Esophagus squamous epithelium (tissue), 4 donors: ENCODE results near the gene PIEZO1.

ENCODE experiments used
- POLR2A ChIP-seq, 4 donors: fragments of 450-650 bp; IDR thresholded peaks; one replicate each; pipeline ENCODE4 v1.6.1; 2017; ENCODE audit warnings: antibody characterized with exemption in 4 of 4, mild to moderate bottlenecking in 4 of 4, moderate library complexity in 3 of 4
- TF ChIP-seq, protein P1 (sequence below), 6 experiments: fragments of 450-650 bp in 4 of 6; fragments of 200-600 bp in 2 of 6; sonication (generic) in 2 of 6; IDR thresholded peaks; one replicate each; pipeline ENCODE4 v1.5.1; 2016 to 2019; ENCODE audit warnings: antibody characterized with exemption in 6 of 6, mild to moderate bottlenecking in 4 of 6, moderate library complexity in 4 of 6

GRCh38 chr16:88712362-88712979, 72.5 kb downstream of the PIEZO1 start:
- TF ChIP-seq, protein P1, sequence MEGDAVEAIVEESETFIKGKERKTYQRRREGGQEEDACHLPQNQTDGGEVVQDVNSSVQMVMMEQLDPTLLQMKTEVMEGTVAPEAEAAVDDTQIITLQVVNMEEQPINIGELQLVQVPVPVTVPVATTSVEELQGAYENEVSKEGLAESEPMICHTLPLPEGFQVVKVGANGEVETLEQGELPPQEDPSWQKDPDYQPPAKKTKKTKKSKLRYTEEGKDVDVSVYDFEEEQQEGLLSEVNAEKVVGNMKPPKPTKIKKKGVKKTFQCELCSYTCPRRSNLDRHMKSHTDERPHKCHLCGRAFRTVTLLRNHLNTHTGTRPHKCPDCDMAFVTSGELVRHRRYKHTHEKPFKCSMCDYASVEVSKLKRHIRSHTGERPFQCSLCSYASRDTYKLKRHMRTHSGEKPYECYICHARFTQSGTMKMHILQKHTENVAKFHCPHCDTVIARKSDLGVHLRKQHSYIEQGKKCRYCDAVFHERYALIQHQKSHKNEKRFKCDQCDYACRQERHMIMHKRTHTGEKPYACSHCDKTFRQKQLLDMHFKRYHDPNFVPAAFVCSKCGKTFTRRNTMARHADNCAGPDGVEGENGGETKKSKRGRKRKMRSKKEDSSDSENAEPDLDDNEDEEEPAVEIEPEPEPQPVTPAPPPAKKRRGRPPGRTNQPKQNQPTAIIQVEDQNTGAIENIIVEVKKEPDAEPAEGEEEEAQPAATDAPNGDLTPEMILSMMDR (IDR thresholded peaks at IDR 0.05): no peak
- TF ChIP-seq POLR2A (IDR thresholded peaks at IDR 0.05): no peak
